CD4-positive, alpha-beta T cell treated with Interleukin-17A for 4 hours (primary cell): ENCODE results near the gene GABBR1.
A peak's percentile ranks its signal among the peaks of the same experiment; 100 is the strongest.
"Not testable (repeated sequence)": the region's sequence is repeated elsewhere in the genome, so short reads cannot be mapped to it uniquely, and the experiment has no call there.

Source experiments
- DNase-seq: peaks from one replicate; pipeline ENCODE4 v3.0.0-alpha.2; 2020; ENCODE audit warnings: mixed read lengths

GABBR1 gene

GRCh38 chr6:29632789-29633533 is at the start of gene GABBR1:
GABBR1 (minus strand) TSS chr6:29633183; CDS start chr6:29632385, 798 bp downstream.
- DNase-seq: peak; percentile 87

- no peak for DNase-seq
Measured at GRCh38 chr6:29681811-29682210, 48.8 kb upstream of the GABBR1 start.

GRCh38 chr6:29680904-29681303 is 47.9 kb upstream of the GABBR1 start, which contains the start of gene ZFP57:
ZFP57 (minus strand) TSS chr6:29681152; CDS start chr6:29677003, 4,149 bp downstream.
- DNase-seq: no peak

DNA sequence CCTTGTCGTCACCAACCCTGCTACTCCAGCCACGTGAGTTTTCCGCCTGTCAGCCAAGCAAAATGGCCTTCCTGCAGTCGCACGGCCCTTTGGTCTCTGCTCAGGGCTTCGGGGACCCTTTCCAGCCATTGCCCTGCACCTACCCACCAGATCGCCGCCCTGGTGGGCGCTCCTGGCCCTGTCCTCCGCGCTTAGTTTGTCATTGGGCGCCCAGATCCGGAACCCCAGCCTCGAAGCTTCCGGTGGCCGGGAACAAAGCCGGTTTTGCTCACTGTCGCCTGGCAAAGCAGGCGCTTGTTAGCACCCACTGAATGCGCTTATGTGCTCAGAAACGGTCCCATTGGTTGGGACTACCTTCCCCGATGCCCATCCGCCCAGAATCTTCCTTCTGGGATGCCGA is 47.4 kb upstream of the GABBR1 start:
- no peak for DNase-seq

DNA sequence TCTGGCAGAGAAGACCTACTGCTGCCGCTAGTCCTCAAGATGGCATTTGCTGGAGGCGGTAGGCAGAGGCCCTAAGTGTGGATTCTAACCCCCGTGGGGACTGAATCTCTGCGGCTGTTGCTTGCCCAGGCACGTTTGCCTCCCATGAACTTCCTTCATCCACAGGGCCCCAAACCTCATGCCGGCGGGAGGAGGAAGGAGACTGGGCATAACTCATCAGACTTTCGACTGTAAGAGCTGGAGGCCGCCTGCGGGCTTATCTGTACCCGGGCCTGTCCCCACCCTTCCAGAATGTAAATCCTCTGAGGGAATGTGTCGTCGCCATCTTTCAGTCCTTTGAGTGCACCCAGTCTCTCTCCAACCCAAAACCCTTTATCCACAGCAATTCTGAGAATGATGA is 47.0 kb upstream of the GABBR1 start:
- no peak for DNase-seq

DNA sequence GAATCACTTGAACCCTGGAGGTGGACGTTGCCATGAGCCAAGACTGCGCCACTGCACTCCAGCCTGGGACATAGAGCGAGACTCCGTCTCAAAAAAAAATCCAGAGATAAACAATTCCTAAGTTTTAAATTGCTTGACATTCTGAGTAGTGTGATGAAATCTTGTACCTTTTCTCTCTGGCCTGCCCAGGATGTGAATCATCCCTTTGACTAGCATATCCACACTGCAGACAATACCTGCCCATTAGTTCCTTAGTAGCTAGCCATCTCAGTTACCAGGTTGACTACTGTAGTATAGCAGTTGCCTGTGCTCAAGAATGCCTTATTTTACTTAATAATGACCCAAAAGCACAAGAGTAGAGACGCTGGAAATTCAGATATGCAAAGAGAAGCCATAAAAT is 45.1 kb upstream of the GABBR1 start:
- no peak for DNase-seq

- DNase-seq: no peak
Measured at GRCh38 chr6:29676981-29677601, 44.1 kb upstream of the GABBR1 start.

DNA sequence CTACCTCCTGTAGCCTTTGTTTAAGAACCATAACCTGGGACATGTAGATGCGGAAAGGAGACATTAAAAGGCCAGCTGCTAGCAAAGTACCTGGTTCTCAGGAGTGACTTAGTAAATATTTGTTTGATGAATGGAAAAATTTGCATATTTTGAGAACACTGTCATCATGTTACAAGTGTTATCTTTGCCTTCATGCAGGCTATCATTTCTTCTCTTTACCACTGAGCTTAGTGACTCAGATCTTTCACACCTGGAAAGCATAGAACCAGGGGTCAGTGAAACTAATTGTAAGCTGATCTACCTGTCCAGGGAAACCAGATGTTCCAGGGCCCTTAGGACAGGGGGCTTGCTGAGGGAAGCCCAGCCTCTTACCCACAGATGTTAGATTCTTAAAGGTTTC is 42.6 kb upstream of the GABBR1 start:
- DNase-seq: no peak

DNA sequence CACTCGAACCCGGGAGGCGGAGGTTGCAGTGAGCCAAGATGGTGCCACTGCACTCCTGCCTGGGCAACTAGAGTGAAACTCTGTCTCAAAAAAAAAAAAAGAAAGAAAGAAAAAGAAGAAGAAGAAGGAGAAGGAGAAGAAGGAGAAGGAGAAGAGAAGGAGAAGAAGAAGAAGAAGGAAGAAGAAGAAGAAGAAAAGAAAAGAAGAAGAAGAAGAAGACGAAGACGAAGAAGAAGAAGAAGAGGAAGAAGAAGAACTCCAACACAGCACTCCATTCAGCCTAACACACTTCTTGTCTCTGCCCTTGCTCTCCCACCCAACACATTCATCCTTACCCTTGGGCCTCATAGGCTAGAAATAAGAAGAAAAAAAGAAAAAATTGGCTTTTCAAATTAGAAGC is 41.0 kb upstream of the GABBR1 start:
- no peak for DNase-seq

GRCh38 chr6:29673161-29673560 is 40.2 kb upstream of the GABBR1 start:
- DNase-seq: no peak

- DNase-seq: not testable (repeated sequence)
Measured at GRCh38 chr6:29672116-29672515, 39.1 kb upstream of the GABBR1 start.

- no peak for DNase-seq
Measured at GRCh38 chr6:29671026-29671425, 38.0 kb upstream of the GABBR1 start.

DNA sequence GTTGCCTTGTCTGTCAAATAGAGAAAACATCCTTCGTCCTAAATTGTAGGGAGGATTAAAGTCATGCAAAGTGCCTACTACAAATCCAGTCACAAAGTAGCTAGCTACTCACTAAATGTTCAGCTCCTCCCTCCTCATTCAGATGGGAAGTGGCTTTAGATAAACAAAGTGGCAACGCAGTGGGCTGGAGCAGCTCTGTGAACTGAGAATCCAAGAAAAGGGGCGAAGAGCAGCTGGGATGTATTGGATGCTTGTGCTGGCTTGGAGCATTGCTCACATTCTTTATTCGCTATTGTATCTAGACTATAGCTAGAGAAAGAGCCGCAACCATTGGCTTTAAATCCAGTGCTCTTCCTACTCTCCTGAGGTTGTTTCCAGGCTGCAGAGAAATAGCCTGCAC is 34.2 kb upstream of the GABBR1 start:
- DNase-seq: no peak

GRCh38 chr6:29666826-29667130 is 33.8 kb upstream of the GABBR1 start:
- no peak for DNase-seq

- DNase-seq: no peak
Measured at GRCh38 chr6:29665942-29666825, 33.2 kb upstream of the GABBR1 start.

DNA sequence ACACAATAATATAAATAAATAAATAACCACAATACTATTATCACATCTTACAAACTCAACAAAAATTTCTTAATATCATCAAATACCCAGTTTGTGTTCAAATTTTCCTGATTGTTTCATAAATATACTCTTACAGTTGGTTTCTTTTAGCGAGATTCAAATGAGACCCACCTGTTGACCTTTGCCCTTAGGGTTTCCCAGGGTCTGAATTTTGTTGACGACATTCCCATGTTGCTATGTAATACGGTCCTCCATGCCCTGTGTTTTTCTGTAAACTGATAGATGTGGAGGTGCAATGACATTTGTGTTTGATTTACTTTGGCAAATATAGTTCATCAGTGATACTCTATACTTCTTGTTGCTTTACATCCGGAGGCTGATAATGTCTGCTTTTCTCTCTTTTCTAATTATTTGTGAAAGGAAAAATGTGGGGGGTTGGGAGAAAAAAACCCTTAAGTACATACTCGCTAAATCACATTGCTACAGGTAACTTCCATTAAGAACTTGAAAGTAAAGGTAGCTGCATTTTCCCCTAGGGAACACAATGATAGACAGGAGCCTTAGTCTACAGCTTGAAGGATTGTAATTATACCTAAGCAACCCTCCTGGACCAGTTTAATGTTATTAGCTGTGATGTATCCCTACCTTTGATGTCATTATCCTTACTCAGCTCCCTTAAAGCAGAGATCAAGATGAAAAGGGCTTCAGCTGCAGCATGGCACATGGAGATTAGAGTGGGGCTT is 30.5 kb upstream of the GABBR1 start:
- DNase-seq: no peak

DNA sequence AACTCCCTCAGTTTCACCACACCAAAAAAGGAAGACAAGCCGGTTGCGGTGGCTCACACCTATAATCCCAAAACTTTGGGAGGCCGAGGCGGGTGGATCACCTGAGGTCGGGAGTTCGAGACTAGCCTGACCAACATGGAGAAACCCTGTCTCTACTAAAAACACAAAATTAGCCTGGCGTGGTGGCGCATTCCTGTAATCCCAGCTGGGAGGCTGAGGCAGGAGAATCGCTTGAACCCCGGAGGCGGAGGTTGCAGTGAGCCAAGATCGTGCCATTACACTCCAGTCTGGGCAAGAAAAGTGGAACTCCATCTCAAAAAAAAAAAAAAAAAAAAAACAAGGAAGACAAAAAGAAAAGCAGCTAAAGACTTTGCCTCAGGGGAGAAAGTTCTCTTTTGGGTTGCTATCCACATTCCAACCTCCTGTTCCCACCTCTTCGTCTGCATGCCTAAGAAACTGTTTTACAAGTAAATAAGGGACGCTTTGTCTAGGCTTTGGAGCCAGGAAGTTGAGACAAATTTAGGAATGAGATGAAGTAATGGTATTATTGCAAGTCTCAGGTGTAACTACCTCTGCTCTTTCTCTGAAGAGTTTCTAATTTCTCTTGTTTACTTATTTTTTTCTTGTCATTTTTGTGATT is 28.6 kb upstream of the GABBR1 start:
- DNase-seq: not testable (repeated sequence)

DNA sequence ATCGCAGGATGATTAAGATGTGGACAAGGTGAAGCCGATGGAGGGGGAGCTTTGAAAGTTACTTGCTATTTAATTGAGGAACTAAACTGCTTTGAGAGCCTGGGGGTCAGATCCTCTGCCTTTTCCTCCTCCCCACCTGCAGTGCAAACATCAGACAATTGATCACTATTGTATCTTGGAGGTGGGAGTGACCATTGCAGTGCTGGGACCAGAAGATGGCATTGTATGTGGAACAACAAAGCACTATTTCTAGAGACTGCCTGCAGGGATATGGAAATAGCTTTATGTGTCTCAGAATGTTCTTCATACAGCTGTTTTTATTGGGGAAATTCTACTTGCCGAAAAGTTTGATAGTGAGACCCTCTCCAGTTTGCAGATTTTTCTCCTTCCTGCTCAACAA is 28.1 kb upstream of the GABBR1 start:
- DNase-seq: no peak

DNA sequence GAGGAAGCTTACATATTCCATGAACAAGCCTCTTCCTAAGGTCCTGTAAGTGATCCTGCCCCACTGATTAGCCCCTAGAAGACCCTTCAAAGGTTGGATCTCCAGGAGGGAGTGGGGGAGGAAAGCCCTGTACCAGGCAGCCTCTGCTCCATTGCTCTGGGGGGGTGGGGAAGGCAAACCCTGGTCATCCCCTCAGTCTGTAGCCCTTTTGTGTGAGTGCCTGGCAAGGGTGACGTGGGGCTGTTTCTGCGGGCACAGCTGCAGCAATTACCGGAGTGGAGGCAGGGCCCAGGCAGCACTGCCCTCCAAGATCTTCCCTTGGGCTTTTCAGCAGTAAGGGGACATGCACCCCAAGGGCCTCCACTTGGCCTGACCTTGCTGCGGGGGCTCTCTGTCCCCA is 23.8 kb upstream of the GABBR1 start, which contains the start of gene MOG:
Gene MOG, plus strand, starts transcription at position 295 of the 400 bp plus-strand sequence. CDS start 118 bp downstream, outside the sequence.
- DNase-seq: no peak

GRCh38 chr6:29656157-29656556 is 23.2 kb upstream of the GABBR1 start:
- no peak for DNase-seq

DNA sequence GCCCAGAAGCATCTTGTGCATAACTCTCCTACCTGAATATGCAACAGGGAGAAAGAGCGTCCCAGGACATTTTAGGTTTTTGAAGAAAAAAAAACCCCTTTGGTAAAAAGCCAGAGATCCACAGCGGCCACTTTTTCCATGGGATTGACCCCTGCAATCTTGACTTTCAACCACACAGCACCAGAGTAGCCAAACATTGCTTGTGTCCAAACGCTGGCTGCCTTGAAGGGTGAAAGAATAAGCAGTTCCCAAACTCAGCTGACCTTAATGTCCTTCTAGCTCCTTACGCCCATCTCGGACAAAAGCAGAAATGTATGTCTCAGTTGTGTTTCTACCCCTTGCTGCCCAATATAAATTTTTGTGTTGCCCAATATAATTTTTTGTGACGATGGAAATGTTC is 22.7 kb upstream of the GABBR1 start:
- no peak for DNase-seq

- peak; percentile 64 for DNase-seq
Measured at GRCh38 chr6:29653452-29654038, 20.6 kb upstream of the GABBR1 start.
